NAMALWA (cell line): Measurements from ENCODE around the gene CNGB1.
"Not testable (repeated sequence)": the region's sequence is repeated elsewhere in the genome, so short reads cannot be mapped to it uniquely, and the experiment has no call there.

Experiments used
- DNase-seq: peaks from one replicate; pipeline ENCODE4 v3.0.0-alpha.2; 2015; ENCODE audit warnings: low spot score

Gene CNGB1

DNA sequence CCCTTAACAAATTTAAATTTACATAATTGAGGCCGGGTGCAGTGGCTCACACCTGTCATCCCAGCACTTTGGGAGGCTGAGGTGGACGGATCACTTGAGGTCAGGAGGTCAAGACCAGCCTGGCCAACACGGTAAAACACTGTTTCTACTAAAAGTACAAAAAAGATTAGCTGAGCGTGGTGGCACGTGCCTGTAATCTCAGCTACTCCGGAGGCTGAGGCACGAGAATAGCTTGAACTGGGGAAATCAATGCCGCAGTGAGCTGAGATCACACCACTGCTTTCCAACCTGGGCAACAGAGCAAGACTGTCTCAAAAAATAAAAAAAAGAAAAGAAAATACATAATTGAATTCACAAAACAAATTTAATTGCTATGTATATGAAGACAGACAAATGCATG, 112.3 kb downstream of the CNGB1 start:
- DNase-seq = no peak

DNA sequence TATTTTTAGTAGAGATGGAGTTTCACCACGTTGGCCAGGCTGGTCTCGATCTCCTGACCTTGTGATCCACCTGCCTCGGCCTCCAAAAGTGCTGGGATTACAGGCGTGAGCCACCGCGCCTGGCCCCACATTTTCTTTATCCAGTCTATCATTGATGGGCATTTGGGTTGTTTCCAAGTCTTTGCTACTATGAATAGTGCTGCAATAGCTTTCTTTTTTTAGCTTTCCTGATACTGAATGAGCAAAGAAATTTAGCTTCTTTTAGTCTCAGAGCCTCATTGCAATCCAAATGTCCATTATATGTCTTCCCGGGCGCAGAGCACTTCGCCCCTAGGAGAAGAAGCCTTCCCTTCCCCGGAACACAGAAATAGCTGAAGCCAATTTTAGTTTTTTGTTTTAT, 112.9 kb downstream of the CNGB1 start:
- DNase-seq = not testable (repeated sequence)

DNA sequence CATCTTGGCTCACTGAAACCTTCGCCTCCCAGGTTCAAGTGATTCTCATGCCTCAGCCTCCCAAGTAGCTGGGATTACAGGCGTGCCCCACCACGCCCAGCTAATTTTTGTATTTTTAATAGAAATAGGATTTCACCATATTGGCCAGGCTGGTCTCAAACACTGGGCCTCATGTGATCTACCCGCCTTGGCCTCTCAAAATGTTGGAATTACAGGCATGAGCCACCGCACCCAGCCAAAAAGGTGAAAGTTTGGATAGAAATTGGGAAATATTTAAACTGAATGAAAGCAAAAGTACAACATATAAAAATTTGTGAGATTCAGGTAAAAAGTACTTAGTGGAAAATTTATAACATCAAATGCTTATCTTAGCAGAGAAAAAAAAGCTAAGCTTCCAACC, 115.7 kb downstream of the CNGB1 start:
- DNase-seq = no peak

DNA sequence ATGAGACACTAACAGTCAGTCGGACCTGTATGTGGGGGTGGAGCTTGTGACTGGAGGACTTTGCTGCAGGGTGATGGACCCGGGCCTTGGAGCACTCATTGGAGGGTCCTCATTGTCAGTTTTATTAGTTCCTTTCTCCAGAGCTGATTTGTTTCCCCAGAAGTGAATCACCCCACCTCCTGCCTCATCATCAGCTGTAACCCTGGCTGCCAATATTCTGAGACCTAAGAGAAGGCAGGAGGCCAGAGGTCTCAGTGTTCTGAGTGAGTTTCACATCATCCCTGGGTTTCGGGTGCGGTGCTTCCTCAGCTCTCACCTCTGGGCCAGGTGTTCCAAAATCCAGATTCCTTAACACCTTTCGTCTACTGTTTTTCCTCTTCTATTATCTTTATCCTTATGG, 118.7 kb downstream of the CNGB1 start:
- DNase-seq = no peak

DNA sequence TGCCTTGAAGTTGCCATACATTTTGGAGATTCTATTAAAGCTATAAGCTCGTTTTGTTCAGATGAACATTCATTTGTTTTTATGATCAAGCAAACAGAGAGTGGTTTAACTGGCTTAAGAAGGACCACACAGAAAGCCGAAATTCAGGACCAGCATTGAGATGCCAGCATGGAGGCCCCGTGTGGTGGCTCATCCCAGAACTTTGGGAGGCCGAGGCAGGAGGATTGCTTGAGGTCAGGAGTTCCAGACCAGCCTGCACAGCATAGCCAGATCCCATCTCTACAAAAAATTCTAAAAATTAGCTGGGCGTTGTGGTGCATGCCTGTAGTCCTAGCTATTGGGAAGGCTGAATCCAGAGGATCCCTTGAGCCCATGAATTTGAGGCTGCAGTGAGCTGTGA, 122.7 kb downstream of the CNGB1 start:
- DNase-seq = no peak

DNA sequence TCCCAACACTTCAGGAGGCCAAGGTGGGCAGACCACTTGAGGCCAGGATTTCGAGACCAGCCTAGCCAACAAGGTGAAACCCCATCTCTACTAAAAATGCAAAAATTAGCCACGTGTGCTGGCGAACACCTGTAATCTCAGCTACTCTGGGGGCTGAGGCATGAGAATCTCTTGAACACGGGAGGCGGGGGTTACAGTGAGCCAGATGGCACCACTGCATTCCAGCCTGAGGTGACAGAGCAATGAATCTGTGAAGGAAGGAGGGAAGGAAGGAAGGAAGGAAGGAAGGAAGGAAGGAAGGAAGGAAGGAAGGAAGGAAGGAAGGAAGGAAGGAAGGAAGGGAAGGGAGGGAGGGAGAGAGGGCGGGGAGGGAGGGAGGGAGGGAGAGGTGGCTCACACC, 124.0 kb downstream of the CNGB1 start:
- DNase-seq = not testable (repeated sequence)

DNA sequence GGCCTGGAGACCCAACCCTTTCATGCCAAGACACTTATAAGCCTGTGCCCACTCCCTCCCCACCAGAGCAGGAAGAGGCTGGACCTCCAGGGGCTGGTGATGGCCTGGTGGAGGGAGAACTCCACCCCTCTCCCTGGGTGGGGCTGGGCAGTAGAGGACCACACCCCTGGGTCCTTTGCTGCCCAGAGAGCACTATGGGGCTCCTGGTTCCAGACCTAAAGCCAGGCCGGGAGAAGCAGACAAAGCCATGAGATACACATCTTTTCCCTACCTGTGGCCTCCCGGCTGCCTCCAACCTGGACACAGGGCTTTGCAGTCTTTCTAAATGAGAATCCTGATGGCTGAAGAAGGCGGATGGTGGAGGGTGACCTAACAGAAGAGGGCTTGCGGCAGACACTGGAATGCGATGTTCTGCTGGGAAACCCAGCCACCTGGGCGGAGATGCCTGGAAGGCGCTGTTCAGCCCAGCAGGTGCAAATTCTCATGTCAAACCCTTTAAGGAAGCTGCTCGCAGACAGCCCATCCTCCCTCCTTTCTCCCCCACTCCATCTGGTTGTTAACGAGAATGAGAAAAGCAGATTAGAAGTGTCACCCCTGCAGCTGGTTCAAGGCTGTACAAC, 124.7 kb downstream of the CNGB1 start:
- no peak for DNase-seq

DNA sequence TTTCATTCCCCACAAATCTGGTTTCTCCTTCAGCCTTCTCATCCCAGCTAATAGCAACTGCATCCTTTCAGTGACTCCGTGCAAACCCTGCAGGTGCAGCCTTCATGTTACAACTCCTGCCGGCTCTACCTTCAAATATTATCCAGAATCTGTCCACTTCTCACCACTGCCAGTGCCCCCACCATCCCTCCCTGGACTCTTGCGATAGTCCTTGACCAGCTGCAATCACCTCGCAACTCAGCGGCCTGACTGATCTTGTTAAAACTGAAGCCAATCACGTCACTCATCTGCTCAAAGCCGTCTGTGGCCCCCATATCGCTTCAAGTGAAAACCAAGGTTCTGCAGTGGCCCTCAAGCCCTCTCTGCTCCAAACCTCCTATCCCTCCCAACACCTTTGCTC, 125.8 kb downstream of the CNGB1 start:
- DNase-seq = no peak

DNA sequence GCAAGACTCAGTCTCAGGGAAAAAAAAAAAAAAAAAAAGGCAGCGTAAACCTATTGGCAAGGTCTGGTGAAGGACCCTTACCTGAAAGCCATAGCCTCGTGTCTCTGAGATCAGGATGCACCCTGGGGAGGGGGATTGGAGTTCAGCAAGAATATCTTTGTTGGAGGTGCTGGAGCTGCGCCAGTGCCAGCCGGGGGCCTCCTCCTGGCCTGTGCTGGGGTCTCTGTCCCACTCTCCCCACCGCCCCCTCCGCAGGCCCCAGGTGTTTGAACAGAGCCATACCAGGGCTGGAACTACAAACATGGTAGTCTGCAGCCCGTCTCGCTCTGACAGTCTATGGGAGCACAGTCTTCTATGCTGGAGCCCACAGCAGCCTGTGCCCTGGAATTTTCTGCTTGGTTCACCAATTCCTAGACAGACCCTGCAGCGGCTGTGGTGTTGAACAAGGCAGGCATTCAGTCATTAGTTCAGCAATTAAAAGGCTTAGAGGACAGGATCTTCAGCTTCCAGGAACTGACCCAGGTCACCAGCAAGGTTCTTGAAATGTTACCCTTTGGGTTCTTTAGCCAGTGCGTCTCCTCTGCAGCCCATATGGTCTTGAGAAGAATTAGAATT, 126.4 kb downstream of the CNGB1 start:
- DNase-seq = no peak

DNA sequence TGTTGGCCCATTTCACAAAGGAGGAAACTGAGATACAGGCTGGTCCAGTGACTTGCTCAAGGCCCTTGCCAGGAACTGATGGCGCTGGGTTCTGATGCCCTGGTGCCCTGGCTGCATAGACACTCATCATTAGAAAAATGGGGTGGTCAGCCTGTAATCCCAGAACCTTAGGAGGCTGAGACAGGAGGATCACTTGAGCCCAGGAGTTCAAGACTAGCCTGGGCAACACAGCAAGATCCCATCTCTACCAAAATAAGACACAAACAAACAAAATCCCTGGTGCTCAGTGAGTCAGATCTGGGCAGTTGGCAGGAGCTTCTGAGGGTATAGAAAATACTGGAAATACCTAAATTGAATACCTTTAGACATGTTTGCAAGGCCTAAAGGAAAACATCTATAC, 127.5 kb downstream of the CNGB1 start:
- DNase-seq = no peak

DNA sequence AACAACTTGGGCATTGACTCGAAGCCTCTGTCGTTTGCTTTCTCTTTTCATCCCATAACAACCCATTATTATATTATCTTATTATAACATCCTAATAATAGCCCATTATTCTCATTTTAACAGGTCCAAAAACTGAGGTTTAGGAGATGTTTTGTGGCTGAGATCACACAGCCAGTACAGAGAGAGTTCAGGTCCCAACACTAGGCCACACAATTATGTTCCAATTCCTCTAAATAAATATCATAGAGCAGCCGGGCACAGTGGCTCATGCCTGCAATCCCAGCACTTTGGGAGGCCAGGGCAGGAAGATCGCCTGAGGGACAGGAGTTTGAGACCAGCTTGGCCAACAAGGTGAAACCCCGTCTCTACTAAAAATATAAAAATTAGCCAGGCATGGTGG, 128.3 kb downstream of the CNGB1 start:
- DNase-seq = no peak

DNA sequence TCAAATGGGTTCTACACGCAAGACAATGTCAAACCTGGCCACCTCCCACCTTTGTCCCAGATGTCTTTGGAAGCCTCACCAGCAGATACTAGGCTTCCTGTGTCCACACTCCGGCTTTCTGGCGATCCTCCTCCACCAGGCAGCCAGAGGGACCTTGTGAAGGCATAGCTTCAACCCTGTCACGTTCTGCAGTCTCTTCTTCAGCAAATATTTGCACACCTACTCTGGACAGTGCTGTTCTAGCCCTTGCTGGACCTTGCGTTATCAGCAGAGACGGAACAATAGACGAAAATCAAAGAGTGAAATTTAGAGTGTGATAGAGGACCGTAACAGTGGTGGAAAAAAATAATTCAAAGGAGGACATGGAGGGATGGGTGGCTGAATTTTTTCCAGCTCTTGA, 130.1 kb downstream of the CNGB1 start:
- DNase-seq = no peak

DNA sequence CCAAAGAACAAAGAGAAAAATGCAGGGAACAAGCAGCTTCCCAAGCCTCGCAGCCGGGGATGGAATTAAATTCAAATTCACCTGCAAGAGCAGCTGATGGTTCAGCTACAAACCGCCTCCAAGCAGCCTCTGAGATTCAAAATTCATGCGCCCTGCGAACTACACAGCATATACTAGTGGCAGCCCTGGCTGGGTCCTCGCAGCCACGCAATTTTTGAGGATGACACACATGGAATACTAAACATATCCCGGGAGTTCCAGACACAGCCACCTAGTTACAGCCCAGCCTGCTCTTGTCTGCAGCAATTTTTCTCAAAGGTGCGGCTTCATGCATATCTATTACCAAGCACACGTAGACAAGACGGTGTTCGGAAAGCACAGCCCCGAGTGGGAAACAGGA, 132.8 kb downstream of the CNGB1 start:
- no peak for DNase-seq

DNA sequence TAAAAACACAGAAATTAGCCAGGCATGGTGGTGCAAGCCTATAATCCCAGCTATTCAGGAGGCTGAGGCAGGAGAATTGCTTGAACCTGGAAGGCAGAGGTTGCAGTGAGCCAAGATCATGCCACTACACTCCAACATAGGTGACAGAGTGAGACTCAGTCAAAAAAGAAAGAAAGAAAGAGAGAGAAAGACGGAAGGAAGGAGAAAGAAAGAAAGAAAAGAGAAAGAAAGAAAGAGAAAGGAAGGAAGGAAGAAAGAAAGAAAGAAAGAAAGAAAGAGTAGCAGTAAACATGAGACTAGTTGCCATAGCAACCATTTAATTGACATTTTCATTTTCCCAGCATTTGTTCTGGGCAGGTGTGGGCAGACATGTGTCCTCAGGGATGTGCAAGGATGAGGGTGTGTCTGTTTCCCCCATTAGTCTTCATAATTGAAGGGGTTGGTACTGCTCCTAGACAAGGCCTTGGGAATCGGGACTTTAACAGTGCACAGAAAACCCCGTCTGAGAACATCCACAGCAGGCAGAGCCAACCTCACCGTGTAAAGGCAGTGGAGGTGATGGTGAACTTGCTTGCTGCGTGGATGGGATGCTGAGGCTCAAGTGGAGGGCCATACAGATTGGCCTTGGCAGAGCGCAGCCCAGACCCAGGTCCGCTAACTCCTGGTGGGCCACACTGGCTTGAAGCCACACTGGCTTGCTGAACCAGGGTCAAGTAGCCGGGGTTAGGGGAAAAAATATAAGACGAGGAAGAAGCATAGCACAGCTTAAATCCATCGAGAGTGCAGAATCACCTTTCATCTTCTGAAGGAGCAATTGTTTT, 133.4 kb downstream of the CNGB1 start:
- DNase-seq = no peak

DNA sequence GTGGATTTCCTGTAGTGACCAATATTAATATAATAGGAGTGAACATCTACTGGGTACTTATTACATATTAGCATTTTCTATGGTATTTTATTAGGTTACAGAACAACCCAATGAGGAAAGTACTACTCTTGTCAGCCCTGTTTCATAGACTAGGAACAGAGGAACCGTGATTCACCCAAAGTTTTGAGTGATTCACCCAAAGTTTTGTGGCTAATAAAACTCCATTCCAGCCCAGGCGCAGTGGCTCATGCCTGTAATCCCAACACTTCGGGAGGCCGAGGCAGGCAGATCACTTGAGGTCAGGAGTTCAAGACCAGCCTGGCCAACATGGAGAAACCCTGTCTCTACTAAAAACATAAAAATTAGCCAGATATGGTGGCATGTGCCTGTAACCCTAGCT, 135.5 kb downstream of the CNGB1 start:
- not testable (repeated sequence) for DNase-seq

DNA sequence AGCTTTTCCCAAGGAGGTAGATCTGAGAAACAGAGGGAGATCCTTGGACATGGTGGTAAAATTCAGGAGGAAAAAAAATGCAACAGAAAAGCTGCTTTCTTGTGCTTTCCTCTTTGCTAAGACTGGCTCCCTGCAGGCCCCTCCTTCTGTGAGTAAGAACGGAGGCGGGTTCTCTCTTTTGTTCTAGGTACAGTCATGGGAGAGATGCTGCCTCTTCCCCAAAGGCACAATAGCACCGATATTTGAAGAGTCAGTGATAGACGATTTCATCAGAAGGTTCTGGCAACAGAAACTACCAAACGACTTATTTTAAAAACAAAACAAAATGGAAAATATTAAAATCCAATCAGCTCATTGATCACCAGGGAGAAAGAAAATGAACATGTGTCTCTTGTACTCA, 136.0 kb downstream of the CNGB1 start:
- no peak for DNase-seq
